VCaP (cell line): ENCODE results near the gene DACH1.
A peak's percentile ranks its signal among the peaks of the same experiment; 100 is the strongest.

Source experiments
- H3K27ac ChIP-seq: fragments of 450-650 bp; 2 replicates; pipeline ENCODE4 v1.5.1; 2017
- CTCF ChIP-seq: fragments of 450-650 bp; conservative IDR thresholded peaks from 2 replicates; pipeline ENCODE4 v1.5.1; 2017; ENCODE audit warnings: mild to moderate bottlenecking, moderate library complexity

Gene DACH1

DNA sequence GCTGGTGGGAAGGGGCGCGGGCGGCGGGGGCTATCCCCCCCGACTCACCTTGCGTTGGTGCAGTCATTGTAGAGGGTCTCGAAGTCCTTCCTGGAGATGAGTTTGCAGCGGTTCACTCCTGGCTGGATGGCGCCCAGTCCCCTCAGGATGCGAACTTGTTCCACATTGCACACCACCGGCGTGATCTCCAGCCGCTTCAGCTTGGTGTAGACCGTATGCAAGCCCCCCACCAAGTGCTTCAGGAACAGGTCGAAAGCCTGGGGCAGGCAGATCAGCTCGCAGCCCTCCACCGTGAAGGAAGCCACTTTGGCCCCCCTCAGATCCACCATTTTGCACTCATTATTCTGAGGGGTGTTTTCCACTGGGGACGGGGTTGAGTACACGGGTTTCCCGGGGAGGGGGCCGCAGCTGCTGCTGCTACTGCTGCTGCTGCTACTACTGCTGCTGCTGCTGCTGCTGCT lies 1.1 kb downstream of the DACH1 start:
- H3K27ac ChIP-seq: peak overlapping the region; percentile 81
- no peak for TF ChIP-seq CTCF

DNA sequence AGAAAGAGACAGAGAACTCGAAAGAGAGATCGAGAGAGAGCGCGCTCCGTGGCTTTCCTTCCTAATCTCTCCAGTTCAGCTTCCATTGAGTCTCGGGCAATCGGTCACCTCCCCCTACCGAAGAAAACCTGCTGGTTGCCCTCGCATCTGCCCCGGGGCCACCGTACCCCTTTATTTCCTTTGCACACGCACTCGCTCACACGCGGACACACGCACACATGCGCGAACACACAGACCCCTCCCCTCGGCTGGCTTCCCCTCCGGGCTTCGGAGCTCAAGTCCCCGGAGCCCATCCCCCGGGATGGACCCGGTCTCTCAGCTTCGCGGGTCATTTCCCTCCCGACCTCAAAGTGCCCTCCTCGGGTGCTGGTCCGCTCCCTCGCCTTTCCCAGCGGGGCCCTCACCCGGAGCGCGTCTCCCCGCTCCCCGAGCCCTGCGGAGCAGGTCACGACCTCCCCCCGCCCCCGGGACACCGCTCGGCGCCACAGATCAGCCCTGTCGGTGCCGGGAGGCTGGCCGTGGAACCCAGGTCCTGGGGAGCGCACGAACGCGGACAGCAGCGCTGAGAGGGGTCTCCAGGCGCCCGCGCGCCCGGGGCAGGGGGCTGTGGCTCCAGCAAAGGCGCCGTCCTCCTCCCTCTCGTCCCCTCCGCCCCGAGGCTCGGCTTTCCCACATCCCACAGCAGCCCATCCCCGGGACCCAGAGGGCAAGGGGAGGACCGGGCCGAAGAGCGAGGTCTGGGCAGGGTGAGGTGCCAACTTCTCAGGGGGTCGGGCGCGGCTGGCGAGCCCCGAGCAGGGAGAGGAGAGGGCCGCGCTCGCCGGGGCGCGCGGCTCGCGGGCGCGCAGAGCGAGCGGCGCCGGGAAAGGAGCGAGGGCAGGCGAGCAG lies 1.8 kb downstream of the DACH1 start:
- no peak for TF ChIP-seq CTCF
- peak overlapping the region; percentile 81 for H3K27ac ChIP-seq

GRCh38 chr13:71864094-71864985 lies 2.7 kb downstream of the DACH1 start:
- H3K27ac ChIP-seq: peak overlapping the region; percentile 81
- no peak for TF ChIP-seq CTCF

GRCh38 chr13:71863254-71863865 lies 3.6 kb downstream of the DACH1 start:
- TF ChIP-seq CTCF: no peak
- peak overlapping the region; percentile 81; the same call in 1 of the 2 replicates for H3K27ac ChIP-seq

DNA sequence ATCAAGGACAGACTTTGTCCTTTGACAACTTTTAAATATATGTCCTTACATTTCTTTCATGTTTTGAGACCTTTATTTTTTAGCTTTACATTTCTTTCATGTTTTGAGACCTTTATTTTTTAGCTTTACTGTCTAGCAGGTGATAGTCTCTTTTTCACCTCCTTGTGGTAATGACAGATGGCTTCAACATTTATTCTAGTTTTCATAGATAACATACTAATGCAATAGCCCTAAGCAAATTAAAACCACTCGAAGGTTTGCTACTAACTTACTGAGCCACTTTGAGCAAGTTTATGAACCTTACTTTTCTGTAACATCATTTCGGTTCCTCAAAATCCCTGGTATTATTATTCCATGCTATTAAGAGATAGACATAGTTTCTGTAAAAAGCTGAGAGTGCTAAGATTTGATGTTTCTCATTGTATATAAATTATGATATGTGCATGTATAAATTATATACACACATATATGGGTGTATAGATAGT lies 4.5 kb downstream of the DACH1 start:
- no peak for TF ChIP-seq CTCF
- H3K27ac ChIP-seq: no peak overlapping the region

DNA sequence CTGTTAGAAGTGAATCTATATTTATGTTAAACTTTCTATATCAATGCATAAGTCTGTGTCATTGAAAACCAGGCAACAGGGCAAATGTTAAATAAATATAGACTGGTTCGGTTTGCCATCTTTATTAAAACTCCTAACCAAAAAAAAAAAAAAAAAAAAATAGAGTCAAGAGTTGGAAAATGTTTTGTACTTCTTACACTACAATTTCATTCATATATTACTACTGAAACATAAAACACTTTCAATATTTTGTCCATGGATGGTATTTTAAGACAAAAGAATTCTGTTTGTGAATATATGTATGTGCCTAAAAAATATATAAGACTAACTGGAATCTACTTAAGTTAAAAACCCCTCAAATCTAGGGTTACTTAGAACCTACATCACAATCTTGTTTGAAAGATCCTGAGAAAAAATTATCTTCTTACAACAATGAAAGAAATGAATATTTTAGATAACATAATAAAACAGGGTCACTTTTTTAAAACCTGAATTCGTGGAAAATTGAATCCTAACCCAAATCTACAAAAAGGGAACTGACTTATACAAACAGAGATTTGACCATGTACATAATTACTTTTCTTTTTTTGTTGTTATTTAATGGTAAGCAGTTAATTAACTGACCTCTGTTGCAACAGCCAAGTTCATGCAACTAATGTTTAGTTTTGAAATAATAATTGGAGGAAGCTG lies 5.1 kb downstream of the DACH1 start:
- TF ChIP-seq CTCF: no peak
- no peak overlapping the region for H3K27ac ChIP-seq
